Measurements from ENCODE around the gene ARID5B.
"Not testable (repeated sequence)": the region's sequence is repeated elsewhere in the genome, so short reads cannot be mapped to it uniquely, and the experiment has no call there.

The ARID5B gene

DNA sequence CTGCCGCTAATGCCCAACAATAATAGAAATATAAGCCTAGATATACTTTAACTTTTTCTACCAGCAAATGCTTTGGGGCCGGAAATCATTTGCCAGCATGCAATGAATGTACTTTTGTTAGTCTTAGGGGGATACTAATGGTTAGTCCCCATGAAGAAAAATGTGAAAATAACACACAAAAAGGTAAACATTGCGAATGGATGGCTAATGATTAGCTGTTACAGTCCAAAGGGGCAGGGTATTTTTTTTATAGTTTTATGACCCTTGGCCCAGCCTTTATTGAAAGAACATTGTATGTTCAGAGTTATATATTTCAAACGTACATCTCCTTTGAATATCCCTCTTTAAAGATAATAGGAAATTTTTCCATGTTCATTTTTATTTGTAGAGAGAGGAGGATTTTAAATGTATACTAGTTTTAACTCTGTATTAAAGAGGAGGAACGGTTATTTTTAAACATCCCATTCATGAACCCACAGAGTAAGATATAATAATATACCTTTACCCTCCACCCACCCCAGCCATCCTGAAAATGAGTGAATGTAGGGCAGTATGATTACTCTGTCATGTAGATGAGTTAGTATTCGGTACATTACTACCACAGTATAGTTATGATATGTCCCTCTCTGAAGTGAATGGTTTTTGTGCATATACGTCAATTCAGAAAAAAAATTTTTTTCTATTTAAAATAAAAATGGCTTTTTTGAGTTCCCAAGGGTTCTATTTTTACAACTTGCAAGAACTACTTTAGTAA is 63.6 kb downstream of the ARID5B start:
- ATAC-seq (peak; percentile 42), DNase-seq (no peak)

DNA sequence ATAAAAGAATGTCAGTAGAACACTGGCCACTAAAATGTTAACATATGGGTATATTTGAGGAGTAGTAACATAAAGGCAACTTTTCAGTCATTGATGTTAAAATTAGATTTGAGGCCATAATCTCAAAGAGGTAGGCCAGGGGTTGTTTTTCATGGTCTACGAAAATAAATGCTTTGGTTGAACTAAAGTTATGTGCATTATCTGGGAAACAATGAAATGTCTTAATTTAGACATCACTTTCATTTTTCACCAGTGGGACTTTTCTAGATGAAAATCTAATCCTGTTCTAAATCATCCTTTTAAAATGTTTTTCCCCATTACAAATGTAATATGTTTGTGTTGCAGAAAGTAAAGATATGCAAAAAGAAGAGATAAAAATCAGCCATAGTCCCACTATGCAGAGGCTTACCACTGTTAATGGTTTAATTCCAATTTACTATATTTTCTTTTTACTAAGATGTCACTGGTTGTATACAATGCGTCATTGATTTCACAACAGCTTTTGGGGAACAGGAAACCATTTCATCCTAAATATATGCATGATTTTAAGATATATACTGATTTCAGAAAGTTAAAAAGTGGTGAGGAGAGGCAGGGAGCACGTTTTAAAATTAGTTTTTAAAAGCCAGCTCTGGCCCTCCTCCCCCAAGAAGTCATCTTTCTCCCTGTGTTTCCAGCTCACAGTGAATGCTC is 64.3 kb downstream of the ARID5B start:
- ATAC-seq (peak; percentile 21), DNase-seq (no peak)

DNA sequence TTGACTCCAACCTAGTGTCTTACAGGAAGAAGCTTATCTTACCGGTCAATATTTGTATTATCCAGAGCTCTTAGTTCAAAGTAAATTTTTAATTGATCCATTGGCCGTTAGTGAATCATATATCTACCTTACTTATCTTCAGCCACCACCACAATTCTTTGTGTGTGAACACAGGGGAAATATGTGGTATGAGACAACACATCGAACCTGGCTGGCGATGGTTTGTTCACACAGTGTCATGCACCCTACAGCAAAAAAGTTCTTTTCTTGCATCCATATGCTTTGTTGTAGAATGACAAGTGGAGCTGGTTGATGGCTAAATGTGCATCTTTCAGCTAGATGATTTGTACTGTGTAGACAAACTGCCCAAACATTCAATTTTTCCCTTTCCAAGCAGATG is 65.8 kb downstream of the ARID5B start:
- DNase-seq (no peak), ATAC-seq (no peak)

DNA sequence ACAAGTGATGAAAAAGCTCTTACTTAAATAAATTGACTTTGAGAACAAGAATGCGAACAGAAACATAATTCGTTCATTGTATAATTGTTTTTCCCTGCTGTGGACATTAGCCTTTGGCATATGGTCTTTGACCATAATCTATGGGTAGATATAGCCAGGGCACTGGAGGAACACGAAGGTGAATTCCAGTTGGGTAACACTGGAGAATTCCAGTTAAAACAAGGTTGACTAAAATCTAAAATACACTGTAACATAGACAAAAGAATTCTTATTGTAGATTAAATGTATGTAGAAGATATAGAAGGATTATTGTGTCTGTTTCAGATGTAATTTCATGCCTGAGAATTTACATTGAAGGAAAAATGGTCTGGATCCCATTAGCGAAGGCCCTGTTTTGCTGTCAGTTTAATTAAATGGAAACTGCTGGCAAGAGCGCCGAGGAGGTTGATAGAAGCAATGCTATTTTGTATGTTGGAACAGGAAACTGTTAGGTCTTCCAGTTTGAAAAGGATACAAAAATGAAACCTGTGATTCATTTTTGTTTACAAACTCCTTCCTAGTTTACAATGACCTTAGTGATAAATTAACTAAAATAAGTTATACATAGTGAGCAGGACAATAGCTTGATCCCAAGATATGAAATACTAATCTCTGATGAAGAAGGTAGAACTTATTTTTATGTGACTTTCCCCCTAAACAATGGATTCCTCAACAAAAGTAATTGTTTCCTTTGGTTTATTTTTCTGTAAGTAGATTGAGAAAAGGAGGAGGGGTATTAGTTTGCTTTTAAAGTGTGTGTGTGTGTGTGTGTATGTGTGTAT is 68.9 kb downstream of the ARID5B start:
- DNase-seq (no peak), ATAC-seq (no peak)

DNA sequence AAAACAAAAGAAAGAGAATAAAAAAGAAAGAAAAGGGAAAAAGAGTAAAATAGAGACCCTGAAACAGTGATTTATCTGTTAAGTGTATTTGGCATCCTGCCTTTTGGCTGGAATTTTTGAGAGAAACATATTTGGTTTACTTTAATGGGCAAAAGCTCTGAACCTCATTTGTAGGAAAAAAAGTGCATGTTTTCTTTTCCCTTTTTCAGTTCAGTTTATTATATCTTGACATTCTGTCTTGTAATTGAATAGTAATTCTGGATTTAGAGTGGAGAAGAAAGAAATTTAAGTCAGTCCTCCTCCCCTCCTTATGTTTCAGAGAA is 69.5 kb downstream of the ARID5B start:
- ATAC-seq (no peak), DNase-seq (no peak)

DNA sequence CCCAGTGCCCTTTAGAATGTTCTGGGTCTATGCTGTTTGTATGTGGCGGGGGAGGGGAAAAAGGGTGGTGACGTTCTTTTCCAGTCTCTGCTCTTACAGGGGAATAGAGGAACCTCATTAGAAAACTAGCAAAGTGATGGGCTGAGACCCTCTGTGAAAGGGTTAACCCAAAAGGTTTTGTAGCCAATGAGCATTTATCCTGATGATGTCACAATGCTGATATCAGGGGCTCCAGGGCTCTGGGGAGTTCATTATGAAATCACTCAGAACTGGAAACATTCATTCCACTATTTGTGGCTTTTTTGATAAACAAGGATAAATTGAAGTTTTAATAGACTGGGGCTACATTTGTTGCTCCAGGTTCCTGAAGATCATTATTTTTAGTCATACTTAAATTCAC is 71.7 kb downstream of the ARID5B start:
- DNase-seq (no peak), ATAC-seq (no peak)

DNA sequence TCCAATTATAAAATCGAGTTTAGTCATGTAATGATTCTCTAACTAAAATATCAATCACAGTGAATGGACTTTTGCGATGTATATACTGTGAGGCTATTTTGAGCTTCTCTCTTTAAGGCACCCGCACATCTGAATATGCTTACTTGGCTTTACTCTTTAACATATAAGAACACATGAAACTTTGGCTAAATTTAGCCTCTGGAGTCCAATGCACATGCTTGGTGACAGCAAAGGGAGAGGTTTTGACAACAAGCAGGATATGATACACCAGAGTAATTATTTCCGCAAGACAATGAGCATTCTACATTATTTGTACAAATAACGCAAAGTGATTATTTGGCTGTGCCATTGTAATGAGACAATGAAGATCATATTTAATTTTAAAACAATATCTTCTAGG is 72.4 kb downstream of the ARID5B start:
- DNase-seq: no peak
- no peak for ATAC-seq

DNA sequence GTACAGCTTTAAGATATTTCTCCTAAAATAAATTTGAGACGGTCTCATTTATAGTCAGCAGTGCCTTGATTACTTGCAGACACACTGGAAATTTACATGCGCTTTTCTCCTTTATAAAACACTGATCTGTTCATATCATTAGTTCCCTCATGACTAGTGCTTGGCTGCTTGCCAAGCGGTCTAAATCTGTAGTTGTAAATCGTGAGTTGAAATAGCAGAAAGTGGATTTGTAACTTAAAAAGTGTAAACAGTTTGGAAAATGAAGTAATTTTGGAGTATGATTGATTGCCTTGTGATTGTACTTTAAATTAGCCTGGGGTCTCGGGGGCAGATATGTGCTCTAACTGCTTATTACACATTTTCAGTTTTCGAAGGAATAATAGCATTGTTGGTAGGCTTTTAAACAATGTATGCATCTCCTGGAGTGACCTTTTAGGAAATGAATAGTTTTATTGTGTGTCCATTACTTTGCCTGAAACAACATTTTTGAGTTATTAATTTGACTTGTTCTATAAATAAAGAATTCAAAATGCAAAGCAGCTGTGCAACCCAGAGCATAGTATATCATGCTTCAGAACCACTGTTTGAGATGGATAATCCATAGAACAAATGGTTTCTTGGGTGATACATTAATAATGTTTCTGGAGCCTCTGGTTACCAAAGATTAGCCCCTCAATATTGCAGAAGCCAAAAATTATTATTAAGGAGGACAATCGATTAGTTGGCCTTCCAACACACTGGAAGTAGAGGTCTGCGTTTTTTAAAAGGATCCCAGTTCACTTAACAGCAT is 73.3 kb downstream of the ARID5B start:
- DNase-seq (no peak), ATAC-seq (no peak)

DNA sequence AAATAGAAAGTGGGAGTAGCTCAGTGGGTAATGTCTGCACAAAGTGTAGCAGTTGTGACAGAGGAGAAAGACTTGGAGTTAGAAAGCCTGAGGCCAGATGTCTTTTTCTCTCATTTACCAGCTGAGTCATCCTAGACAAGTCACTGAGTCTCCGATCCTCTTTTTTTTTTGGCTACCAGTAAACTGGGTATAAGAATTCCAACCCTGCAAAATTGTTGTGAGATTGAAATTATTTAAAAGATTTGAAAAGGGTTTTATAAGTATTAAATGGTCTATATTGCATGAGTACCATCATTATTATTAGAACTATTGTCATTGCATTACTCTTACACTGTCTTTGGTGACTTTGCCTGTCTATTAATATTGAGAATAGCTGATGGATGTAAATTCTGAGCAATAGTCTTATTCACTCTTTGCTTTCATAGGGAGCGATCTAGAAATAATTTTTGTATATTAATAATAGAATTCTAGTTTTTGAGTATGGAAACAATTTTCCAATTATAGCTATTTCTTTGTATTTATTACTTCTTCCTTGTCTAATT is 74.0 kb downstream of the ARID5B start:
- DNase-seq (no peak), ATAC-seq (no peak)

DNA sequence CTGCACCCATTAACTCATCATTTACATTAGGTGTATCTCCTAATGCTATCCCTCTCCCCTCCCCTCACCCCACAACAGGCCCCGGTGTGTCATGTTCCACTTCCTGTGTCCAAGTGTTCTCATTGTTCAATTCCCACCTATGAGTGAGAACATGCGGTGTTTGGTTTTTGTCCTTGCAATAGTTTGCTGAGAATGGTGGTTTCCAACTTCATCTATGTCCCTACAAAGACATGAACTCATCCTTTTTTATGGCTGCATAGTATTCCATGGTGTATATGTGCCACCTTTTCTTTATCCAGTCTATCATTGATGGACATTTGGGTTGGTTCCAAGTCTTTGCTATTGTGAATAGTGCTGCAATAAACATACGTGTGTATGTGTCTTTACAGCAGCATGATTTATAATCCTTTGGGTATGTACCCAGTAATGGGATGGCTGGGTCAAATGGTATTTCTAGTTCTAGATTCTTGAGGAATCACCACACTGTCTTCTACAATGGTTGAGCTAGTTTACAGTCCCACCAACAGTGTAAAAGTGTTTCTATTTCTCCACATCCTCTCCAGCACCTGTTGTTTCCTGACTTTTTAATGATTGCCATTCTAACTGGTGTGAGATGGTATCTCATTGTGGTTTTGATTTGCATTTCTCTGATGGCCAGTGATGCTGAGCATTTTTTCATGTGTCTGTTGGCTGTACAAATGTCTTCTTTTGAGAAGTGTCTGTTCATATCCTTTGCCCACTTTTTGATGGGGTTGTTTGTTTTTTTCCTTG is 75.6 kb downstream of the ARID5B start:
- not testable (repeated sequence) for ATAC-seq, DNase-seq

DNA sequence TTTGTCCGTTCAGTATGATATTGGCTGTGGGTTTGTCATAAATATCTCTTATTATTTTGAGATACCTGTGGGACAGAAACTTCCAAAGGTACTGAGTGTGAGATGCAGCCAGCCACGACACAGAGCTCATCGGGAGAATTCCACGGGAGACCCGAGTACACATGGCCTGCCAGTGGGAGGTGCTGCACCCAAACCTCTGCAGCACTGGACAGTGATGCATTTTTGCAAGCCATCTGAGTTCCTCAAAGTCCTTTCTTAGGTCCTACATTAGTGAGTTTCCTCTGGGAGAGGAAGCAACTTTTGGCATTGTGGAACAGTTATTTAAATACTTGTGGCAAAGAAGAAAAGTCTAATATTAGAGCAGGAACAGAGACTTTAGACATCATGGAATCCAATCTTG is 77.5 kb downstream of the ARID5B start:
- ATAC-seq (no peak), DNase-seq (no peak)

DNA sequence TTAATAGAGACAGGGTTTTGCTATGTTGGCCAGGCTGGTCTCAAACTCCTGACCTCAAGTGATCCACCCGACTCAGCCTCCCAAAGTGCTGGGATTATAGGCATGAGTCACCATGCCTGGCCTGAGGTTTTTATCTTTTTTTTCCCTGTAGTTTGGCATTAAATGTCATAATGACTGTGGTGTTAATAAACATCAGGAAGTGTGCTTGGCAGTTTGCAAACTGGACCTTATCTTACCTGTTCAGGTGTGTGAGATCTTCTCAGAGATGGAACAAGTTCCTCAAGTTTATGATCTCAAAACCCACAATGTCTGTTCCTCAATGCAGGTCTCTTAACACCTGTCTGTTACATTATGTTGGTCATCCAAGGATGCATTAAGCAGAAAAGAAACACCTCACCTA is 80.0 kb downstream of the ARID5B start:
- no peak for ATAC-seq
- no peak for DNase-seq

DNA sequence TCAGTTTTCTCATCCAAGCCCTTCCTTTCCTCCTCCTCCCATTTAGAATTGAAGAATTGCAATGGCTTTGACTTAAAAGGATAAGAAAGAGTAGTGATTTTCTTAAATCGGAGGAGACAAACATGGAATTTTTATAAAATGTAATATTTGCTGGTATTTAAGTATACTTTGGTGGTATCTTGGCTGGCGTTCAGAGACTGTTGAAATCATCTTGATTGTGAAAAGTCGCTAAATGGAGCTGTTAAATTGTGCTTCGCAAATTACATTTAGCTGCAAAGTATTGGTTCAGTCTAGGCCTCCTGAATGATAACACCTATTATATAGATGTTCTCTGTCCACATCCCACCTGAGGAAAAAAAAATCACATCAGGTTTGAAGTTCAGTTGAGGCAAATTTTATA is 81.8 kb downstream of the ARID5B start:
- no peak for ATAC-seq
- DNase-seq: no peak

DNA sequence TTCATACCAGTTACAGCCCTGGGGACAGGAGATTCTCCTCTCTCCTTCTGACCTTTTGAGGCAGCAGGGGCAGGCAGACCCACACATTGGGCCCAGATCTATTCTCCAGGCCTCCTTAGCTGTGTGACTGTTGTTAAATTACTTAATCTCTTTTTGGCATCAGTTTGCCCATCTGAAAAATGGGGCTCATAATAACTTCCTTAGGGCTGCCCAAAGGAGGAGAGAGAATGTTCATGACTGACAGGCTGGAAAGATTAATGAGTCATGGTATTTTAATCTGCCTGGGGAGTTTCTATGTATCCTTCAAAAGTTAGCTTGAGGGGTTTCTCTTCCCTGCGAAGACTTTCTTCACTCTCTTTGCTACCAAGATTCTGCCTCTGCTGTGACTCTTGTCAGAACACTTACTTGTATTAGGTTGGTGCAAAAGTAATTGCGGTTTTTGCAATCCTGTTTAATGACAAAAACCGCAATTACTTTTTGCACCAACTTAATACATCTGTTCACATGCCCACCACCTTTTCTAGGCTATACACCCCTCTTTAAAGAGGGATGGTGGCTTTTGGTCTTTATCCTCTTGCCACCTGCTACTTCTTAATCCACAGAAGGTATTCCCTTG is 83.4 kb downstream of the ARID5B start:
- DNase-seq (no peak), ATAC-seq (no peak)

DNA sequence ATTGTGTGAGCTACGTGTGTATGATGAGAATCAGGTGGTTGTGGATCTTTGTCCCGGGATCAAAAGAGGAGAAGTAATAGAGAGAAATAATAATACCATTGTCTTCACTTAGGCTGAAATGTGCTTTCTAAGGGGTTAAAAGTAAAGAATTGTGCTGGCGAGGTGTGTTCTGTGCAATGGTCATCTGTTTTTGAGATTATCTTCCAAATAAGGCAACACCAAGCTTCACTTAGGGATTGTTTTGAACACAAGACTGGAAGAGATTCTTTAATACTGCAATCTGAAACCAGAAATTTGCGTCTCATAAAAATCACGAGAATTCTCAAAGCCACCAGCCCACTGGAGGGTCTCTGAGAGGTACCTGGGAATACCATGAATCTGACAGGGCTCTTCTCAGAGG is 84.2 kb downstream of the ARID5B start:
- ATAC-seq (no peak), DNase-seq (no peak)

DNA sequence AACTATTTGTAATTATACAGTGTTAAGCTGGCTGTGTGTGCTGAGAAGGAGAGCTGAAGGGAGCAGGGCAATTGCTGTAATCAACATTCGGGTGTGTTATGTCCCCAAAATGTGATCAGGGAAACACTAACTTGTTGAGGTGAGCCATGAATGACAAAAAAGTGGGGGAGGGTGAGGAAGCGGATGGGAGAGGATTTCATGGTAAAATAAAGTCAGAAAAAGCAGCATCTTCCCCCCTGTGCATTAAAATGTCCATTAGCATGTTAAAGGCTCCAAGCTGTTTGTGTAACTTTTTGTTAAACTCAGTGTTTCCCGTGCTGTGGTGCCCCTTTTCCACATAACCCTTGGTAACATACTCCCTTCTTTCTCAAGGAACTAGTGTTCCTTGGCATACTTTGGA is 84.9 kb downstream of the ARID5B start:
- ATAC-seq (no peak), DNase-seq (no peak)

DNA sequence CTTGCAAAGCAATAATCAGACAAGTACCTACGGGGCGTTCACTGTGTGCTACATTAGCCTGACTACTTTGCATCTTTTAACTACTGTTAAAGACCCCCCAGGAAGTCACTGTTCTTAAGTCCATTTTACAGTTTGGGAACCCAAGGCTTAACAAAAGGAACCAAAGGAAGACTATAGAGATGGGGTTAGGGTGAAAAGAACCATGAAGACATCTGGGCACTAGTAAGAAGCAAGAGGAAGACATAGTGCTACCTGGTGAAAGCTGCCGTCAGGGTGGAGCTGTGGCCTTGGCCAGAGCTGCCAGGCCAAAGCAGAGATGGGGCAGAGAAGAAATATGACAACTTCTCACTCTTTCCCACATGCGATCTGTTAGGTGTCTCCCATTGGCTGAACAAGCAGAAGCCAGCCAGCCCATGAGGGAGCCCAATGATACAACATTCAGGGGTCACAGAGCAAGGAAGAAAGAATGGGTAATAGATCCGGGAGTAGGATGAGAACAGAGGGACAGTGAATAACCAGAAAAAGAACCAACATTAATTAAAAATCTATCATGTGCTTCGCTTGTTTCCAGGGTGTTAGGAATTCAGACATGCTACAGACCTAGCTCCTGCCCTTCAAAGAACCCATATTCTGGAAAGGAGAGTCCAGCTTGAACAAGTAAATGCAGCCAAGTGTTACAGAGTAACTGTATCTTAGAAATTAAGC is 85.4 kb downstream of the ARID5B start:
- DNase-seq (no peak), ATAC-seq (no peak)

DNA sequence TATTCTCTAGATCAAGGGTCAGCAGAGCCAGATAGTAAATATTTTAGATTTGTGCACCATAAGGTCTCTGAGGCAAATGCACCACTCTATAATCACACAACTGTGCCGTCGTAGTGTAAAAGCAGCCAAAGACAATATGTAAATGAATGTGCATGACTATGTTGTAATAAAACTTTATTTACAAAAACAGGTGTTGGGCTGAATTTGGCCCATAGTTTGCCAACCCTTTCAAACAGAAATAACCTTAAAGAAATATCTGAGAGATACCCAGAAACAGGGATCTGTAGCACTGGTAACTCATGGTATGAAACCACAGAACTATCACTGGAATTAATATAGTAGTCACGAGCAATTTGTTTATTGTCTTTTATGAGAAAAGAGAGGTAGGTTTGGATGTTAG is 86.0 kb downstream of the ARID5B start:
- ATAC-seq (peak; percentile 10), DNase-seq (no peak)

DNA sequence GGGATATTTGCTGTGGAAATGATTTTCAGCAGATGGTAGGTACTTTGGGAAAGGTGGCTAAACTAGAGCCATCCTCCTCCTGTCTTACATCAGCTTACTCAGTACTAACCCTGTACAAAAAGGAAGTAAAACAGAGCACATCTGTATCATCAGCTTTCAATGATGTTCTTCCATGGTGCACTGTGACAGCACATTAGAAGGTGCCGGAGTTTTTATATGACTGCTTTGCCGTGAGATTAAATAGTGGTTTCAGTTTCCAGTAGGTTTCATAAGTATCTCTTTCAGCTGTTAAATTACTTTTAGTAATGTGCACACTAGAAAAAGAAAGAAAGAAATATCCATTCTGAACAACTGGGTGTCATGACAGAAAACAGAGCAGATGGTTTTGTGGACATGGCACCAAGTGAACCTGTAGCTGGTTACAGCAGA is 86.5 kb downstream of the ARID5B start:
- no peak for DNase-seq
- ATAC-seq: peak; percentile 98
